Measurements from ENCODE around the gene TMEM88.
"Not testable (repeated sequence)": the region's sequence is repeated elsewhere in the genome, so short reads cannot be mapped to it uniquely, and the experiment has no call there.

The TMEM88 gene, protein sequence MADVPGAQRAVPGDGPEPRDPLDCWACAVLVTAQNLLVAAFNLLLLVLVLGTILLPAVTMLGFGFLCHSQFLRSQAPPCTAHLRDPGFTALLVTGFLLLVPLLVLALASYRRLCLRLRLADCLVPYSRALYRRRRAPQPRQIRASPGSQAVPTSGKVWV

DNA sequence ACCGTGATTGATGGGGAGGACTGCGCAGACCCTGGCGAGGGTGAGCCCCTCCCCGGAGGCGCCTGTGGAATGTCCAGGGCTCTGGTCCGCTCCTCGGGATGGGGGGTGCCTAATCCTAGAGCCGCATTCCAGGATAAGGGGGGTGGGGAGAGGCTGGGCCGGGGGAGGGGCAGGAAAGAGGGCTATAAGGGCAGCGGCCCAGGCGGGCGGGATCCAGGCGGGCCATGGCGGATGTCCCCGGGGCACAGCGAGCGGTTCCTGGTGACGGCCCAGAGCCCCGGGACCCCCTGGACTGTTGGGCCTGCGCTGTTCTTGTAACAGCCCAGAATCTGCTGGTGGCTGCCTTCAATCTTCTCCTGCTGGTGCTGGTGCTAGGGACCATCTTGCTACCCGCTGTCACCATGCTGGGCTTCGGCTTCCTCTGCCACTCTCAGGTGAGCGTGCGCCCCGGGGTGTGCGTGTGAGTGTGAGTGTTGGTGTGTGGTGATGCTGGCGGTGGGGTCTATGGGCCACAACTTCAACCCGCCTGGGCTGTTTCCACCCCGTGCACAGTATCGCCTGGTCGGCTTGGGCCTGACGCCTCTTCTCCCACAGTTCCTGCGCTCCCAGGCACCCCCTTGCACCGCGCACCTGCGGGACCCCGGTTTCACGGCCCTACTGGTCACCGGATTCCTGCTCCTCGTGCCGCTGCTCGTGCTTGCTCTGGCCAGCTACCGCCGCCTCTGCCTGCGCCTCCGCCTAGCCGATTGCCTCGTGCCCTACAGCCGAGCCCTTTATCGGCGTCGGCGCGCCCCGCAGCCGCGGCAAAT lies at the start of gene TMEM88:
Gene TMEM88, plus strand, starts transcription at position 216 of the 809 bp plus-strand sequence. Its CDS starts 9 bp downstream, at position 225.
- no peak for DNase-seq (ENCODE audit: low read depth, low spot score)

DNA sequence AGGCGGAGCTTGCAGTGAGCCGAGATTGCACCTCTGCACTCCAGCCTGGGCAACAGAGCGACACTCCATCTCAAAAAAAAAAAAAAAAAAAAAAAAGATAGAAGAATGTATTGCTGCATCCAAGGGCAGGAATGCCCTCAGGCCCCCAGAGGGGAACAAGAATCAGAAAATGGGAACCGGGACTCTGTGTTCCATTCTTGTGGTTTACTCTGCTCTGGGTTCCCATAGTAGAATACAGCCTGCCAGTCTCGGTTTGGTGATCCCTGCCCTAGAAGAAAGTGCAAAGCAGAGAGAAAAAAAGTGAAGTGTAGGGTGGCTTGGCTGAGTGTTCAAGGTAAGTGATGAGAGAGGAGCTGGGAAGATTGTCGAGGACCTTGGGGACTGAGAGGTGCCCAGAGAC lies 48.3 kb upstream of the TMEM88 start:
- no peak for DNase-seq (ENCODE audit: low read depth, low spot score)

DNA sequence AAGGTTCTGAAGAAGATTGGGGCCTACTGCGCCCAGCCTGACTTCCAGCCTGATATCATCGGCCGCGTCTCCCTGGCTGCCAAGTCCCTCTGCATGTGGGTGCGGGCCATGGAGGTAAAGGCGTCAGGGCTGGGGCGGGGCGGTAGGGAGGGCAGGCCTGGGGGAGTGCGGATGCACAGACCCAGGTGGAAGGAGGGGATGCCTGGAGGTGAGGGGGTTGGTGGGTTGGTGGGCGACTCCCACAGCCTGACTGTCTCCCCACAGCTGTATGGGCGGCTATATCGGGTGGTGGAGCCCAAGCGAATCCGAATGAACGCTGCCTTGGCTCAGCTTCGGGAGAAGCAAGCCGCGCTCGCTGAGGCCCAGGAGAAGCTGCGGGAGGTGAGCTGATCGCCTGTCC lies 47.7 kb upstream of the TMEM88 start:
- DNase-seq (ENCODE audit: low read depth, low spot score): no peak

DNA sequence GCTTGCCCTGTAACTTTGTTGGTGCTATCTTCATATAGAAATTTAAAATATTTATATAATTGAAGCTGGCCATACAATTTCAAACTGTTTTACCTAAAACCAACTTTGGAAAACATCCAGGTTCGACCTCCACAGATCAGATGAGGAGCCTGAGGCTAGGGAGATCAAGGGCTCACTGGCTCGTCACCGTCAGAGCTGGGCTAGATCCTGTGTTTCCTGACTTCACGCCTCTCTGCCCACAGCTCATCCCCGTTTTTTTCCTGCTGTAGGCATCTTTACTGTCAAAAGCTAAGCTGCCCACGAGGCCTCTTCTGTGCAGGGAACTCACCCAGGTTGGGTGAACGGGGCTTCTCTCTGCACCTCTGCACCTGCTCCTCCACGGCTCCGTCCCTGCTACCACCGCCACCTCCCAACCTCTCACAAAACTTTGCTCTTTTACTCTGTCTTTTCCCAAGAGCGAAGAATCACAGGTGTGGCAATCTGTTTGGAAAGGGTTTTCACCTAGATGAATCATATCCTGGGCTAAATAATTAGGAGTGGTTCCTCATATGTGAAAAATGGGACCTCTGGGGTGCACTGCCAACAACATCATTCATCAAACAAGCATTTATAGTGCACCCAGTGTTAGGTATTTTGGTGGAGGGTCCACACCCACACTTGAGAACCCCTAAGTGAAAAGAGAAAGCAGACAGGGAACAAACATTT lies 45.6 kb upstream of the TMEM88 start:
- no peak for DNase-seq (ENCODE audit: low read depth, low spot score)

DNA sequence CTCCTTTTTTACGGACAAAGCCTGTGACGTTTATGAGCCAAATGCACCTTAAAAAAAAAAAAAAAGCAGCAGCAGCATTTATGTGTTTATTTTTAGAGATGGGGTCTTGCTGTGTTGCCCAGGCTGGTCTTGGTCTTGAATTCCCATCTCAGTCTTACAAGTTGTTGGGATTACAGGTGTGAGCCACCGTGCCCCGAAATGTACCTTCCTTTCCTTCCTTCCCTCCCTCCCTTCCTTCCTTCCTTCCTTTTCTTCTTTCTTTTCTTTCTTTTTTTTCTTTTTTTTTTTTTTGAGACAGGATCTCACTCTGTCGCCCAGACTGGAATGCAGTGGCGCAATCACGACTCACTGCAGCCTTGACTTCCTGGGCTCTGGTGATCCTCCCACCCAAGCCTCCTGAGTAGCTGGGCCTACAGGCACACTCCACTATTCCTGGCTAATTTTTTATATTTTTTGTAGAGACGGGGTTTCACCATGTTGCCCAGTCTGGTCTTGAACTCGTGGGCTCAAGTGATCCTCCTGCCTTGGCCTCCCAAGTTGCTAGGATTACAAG lies 45.0 kb upstream of the TMEM88 start:
- DNase-seq (ENCODE audit: low read depth, low spot score): not testable (repeated sequence)

DNA sequence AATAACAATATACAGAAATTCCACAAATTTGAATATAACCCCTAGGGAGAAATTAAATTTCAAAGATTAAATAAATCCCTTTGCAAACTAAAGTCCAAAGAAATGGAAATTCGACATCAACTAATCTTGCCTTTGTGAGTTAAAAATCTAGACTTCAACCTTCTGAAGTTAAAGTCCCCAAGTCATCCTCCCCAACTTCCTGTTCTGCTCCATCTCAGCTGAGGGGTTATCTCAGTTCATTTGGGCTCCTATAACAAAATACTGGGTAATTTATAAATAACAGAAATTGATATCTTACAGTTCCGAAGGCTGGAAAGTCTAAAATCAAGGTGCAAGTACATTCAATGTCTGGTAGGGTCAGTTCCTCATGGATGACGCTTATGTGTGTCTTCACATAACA lies 43.6 kb upstream of the TMEM88 start:
- DNase-seq (ENCODE audit: low read depth, low spot score): no peak

DNA sequence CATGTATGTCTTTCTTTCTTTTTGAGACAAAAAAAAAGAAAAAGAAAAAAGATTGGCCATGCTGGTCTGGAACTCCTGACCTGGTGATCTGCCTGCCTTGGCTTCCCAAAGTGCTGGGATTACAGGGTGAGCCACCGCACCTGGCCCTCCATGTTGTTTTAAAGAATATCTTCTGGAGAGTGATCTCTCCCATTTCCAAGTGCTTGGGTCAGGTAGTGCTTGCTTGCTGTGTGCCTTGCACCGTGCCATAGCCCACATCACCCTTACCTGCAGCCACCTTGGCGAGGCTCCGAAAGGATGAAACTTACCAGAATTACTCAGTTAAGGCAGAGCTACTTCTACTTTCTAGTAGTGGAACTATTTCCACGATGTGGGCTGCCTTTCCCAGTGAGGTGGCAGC lies 39.9 kb upstream of the TMEM88 start:
- DNase-seq (ENCODE audit: low read depth, low spot score): no peak

DNA sequence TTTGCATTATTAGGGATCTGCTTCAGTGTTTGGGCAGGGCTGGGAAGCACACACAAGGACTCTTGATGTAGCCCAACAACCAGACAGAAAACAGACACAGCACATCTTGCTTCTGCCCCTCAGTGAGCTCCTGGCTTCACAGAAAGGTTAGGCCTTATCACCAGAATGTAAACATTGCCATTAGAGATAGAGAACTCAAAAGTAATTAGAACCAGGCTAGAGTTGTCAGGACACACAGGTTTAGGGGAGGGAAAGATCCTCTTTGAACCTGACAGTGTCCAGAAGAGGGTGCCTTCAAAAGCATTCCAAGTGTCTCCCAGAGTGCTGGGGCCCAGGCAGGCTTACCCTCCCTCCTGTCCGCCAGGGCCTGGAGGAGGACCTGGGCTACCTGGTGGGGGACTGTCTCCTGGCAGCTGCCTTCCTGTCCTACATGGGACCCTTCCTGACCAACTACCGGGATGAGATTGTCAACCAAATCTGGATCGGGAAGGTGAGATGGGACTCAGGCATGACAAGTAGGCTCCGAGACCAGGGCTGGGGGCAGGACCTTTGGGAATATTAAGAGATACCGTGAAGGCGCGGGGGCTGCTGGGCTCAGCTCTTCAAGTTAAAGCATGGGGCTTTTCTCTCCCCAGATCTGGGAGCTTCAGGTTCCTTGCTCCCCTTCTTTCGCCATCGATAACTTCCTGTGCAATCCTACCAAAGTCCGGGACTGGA lies 37.8 kb upstream of the TMEM88 start:
- DNase-seq (ENCODE audit: low read depth, low spot score): no peak

DNA sequence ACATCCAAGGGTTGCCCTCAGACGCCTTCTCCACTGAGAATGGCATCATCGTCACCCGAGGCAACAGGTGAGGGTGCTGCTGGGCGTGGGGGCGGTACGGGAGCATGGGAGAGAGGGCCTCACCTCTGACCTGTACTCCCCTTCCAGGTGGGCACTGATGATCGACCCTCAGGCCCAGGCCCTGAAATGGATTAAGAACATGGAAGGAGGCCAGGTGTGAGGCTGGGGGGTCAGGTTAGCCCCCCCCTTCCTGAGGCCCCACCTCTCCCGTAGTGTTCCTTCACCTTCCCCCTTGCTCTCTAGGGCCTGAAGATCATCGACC lies 37.3 kb upstream of the TMEM88 start:
- no peak for DNase-seq (ENCODE audit: low read depth, low spot score)

DNA sequence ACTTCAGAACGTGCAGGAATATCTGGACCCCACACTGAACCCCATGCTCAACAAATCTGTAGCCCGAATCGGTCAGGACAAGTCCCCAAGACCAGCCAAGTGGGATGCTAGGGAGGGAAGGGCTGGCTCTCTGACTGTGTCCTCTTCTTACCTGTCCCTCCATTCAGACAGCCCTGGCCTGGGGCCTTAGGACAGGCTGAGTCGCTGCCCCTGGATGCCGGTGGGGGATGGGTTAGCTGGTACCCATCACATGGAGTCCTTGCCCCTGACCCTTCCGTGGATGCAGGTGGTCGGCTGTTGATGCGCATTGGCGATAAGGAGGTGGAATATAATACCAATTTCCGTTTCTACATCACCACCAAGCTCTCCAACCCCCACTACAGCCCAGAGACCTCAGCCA lies 36.8 kb upstream of the TMEM88 start:
- DNase-seq (ENCODE audit: low read depth, low spot score): no peak

DNA sequence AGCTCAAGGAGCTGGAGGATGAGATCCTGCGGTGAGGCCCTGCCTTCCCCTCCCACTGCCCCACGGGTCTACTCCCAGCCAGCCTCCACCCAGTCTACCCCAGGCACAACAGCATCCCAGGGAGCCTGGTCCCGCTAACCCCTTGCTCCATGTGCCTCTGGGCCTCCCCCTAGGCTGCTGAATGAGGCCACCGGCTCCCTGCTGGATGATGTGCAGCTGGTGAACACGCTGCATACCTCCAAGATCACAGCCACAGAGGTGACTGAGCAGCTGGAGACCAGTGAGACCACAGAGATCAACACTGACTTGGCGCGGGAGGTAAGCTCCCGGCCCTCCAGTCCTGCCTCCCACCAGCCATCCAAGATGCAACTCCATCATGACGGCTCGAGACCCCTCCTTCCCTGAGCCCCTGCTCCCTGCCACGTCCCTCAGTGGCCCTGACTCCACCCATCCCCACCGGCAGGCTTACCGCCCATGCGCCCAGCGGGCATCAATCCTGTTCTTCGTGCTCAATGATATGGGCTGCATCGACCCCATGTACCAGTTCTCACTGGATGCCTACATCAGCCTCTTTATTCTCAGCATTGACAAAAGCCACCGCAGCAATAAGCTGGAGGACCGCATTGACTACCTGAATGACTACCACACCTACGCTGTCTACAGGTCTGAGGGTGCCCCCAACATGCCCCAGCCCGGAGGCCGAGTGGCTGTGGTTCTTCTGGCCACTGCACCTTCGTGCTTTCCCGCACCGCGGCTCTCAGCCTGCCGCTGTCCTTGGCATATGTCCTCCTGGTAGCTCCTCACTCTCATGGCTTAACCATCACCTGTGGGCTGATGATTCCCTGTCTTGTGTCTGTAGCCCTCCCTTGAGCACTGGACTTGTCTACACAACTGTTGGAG lies 35.9 kb upstream of the TMEM88 start:
- no peak for DNase-seq (ENCODE audit: low read depth, low spot score)

DNA sequence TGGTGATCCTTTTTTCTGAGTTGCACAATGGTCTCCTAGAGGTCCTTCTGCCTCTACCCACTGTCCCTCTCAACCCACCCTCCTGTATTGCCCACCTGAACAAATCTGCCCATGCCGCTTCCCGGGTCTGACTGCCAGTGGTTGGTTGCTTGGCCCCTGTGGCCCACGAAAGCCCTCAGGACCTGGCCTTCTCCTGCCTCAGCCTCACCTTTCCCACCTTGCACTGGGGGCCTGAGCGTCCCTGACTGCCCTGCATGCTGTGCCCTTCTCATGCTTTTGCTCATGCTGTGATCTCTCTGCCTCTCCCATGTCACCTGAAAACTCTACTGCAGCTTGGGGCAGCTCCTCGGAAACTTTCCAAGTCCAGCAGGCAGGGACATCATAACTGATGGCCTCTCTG lies 34.6 kb upstream of the TMEM88 start:
- no peak for DNase-seq (ENCODE audit: low read depth, low spot score)

DNA sequence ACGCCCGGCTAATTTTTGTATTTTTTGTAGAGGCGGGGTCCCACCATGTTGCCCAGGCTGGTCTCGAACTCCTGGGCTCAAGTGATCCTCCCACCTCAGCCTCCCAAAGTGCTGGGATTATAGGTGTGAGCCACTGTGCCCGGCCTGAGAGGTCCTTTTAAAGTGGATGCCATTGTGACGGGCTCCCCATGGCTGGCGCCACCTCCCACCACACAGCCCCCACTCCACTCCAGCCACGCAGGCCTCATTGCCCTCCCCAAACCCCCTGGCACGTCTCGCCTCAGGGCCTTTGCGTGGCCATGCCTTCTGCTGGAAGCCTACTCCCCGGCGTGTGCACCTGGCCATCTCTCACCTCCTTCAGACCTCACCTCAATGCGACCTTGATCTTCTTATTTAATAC lies 32.7 kb upstream of the TMEM88 start:
- no peak for DNase-seq (ENCODE audit: low read depth, low spot score)

DNA sequence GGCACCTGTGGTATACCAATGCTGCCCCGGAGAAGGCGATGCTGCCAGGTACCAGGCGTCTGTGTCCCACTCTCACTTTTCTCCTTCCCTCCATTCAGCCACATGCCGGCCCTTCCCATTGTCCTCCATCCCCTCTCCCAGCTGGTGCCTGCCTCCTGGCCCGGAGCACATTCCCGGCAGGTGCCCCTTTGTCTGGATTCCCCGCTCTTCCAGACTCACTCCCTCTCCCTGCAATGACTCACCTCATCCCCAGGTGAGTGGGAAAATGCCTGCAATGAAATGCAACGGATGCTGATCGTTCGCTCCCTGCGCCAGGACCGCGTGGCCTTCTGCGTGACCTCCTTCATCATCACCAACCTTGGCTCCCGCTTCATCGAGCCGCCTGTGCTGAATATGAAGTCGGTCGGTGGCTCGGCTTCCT lies 31.3 kb upstream of the TMEM88 start:
- no peak for DNase-seq (ENCODE audit: low read depth, low spot score)

DNA sequence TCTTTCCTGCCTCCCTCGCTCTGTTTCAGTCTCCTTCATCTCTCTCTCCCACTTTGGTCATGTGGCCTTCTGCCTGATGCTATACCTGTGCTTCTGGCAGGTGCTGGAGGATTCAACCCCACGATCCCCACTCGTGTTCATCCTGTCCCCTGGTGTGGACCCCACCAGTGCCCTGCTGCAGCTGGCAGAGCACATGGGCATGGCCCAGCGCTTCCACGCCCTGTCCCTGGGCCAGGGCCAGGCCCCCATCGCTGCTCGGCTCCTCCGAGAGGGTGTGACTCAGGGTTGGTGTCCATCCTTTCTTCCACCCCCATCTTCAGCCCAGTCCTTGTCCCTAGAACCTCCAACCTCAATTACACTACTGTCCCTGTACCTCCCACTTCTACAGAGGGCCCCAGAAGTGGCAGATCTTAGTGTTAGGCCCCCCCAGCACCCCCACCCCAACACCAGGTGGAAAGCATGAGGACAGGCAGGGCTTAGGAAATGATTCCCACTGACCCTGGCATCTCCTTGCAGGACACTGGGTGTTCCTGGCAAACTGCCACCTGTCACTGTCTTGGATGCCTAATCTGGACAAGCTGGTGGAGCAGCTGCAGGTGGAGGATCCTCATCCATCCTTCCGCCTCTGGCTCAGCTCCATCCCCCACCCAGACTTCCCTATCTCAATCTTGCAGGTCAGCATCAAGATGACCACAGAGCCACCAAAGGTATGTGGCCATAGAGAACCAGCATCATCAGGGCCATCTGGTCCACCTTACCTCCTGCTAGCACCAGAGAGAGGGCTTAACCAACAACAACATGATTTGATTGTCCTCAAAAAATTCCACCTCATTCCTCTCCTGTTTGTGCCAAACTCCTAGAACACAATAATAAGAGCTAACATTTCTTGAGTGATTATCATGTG lies 30.6 kb upstream of the TMEM88 start:
- DNase-seq (ENCODE audit: low read depth, low spot score): no peak

DNA sequence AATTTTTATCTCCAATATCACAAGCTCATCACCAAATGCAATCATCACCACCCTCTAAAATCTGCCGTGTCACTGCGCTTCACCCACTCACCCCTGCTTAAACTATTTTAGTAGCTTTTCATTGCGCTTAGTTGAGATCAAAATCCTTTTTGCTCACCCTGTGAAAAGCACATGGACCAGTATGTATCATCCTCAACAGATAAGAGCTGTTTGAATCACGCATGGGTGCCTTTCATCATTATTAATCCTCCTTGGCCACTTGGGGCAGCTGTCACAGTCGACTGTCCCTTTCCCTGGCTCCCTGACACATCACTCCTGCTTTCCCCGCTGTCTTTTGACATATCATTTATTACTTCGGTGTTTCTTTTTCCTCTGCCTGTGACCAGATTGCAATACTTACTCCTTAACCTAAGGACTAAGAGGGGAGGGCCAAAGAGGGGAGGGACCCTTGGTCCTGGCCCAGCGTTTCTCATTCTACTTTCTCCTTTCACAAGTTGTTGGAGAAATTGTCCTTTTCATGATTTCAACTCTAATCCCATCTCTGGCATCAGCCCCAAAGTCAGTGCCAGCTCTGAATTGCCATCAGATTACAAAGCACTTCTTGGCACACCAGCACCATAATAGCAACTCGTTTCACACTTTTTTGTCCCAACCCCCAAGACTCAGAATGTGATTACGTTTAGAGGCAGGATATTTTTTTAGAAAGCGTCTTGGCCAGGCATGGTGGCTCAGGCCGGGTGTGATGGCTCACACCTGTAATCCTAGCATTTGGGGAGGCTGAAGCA lies 29.5 kb upstream of the TMEM88 start:
- DNase-seq (ENCODE audit: low read depth, low spot score): no peak

DNA sequence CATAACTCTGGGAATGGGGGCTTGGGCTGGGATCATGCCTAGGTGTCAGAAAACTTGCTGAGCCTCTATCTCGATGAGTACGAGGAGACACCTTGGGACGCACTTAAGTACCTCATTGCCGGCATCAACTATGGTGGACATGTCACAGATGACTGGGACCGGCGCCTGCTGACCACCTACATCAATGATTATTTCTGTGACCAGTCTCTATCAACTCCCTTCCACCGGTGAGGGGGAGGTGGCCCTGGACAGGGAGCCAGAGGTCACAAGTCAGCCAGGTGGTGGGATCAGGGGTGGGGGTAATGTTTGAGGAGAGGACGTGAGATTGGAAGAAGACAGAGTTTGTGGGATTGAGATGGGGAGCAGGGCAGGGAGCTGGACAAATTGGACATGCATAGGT lies 24.2 kb upstream of the TMEM88 start:
- no peak for DNase-seq (ENCODE audit: low read depth, low spot score)

DNA sequence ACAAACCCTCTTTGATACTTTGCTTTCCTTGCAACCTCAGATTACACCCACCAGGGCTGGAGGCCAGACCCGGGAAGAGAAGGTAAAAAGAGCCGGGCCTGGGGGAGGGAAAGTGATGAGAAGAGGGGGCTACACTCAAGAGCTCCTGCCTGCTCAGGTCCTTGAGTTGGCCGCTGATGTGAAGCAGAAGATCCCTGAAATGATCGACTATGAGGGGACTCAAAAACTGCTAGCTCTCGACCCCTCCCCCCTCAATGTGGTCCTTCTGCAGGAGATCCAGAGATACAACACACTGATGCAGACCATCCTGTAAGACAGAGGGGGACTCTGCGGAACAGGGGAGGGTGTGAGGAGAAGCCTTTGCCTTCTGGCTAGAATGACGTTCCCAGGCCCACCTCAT lies 23.6 kb upstream of the TMEM88 start:
- no peak for DNase-seq (ENCODE audit: low read depth, low spot score)

DNA sequence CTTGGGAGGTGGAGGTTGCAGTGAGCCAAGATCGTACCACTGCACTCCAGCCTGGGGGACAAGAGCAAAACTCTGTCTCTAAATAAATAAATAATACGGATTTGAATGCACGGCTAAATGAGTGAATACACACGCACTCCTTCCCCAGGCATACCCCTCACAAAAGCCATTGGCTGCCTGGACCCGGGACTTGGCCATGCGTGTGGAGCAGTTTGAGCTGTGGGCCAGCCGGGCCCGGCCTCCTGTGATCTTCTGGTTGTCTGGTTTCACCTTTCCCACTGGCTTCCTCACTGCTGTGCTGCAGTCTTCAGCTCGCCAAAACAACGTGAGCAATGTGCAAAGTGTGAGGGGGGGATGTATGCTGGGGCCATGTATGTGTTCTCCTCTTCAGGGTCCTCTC lies 22.4 kb upstream of the TMEM88 start:
- DNase-seq (ENCODE audit: low read depth, low spot score): no peak

All from brain pericyte (primary cell).